ENCODE results near the gene GDAP2.

GDAP2 gene

DNA sequence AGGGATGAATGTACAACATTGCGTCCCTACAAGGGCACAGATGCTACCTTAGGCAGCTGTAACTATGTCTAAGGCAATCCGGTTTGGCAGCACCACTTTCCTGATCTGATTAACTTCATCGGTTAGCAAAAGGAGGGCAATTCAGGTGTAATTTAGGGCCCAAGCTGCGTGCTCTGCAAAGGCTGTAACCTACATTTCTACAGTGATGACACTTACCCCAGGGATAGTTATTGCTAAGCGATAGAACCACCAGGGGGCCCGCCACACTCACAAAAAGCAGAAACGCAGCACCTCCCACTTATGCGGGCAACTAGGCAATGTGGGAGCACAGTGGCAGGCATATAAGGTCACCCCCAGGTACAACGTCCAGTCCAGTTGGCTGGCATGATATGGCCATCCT, 113.5 kb downstream of the GDAP2 start:
- no peaks in the 10 kb centered on the region for H3K9me3 Mint-ChIP-seq
- H3K36me3 Mint-ChIP-seq: no peaks in the 10 kb centered on the region
- no peaks in the 10 kb centered on the region for H3K4me1 Mint-ChIP-seq
- no peaks in the 10 kb centered on the region for H3K27me3 Mint-ChIP-seq
- no peak overlapping the region for H3K27ac Mint-ChIP-seq
- ATAC-seq: no peak
- H3K4me3 Mint-ChIP-seq: no peak overlapping the region

DNA sequence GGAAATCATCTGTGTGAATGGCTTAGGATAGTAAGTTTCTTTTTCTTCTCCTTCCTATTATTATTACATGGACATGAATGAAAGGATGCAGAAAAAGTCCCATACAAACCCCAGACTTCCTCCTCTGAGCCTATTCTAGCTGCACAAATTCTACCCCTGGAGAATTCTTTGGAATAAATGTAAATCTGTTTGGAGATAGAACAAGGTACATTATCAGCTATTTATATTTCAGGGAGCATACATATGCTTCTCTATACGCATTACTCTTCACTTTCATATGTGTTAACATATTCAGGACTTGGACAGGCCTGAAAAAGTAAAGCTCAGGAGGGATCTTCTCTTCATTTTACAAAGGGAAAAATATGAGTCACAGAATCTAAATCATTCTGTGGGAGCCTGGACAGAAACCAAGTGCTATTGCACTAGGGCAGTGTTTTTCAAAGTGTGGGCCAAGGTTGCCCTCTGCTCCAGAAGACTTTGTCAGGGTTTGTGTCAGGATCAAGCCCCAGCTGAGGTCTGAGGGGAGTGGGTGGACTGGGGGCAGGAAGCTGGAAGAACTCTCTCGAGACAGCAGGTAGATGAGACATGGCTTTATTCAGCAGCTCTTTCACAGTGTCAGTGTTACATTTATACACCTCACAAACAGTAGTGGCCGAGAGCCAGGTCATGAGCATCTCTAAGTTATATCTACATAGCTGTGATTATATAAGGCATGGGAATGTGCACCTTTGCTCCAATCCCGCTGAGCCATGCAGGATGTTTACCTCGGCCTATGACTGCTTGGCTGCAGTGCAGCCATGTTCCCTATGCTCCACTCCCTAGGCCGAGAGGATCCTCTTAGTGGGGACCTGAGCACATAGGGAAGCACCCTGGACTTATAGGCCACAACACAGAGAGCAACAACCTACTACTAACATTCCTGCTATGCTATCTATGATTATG, 114.3 kb downstream of the GDAP2 start:
- H3K4me1 Mint-ChIP-seq: no peaks in the 10 kb centered on the region
- H3K9me3 Mint-ChIP-seq: no peaks in the 10 kb centered on the region
- H3K27me3 Mint-ChIP-seq: no peaks in the 10 kb centered on the region

More for the DNA sequence above, 114.3 kb downstream of the GDAP2 start:
- no peak overlapping the region for H3K4me3 Mint-ChIP-seq
- no peak overlapping the region for H3K27ac Mint-ChIP-seq
- H3K36me3 Mint-ChIP-seq: no peaks in the 10 kb centered on the region
- no peak for ATAC-seq

Measured in stimulated activated memory B cell treated with anti-CD40 and anti-IgM and Interleukin-4, amounts not matched to agents 10 μg/mL and 1 μg/mL and 100 μg/mL, for 72 hours (primary cell).